ENCODE measurements around the gene TWF2. TPM values are rescaled to one million over a fixed set of nuclear protein-coding genes. Genes with fewer than 3 reads are reported as not detected.
A peak's percentile ranks its signal among the peaks of the same experiment; 100 is the strongest.

The TWF2 gene
- total RNA-seq, 1 experiment from 2014 or later, result 44.8 TPM

DNA sequence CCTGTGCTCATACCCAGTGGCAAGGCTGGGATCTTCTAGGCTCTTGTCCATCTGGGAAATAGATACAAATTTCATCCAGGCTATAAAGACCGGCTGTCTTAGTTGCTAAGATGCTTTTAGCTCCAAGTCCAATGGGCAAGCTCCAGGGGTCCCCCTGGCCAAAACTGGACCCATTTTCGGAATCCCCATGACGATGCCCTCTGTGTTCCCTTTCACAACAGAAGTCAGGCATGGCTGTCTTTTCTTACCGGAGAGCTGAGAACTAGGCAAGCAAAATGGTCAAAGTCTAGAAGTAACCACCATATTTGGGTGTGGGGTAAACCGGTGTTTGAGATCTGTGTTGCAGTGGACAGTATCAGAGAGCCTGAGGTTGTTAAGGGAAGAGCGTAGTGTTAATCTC lies 49.7 kb upstream of the TWF2 start:
- H3K4me2 ChIP-seq (ENCODE audit: insufficient read depth, insufficient read length, low read length), result peak overlapping the region; percentile 96
- no peak overlapping the region for H4K5ac ChIP-seq (ENCODE audit: insufficient read length, low read depth, low read length)
- no peak overlapping the region for H2AK5ac ChIP-seq (ENCODE audit: insufficient read length, low read length)
- H2BK20ac ChIP-seq (ENCODE audit: low read depth, low read length, poor library complexity, severe bottlenecking), result no peak overlapping the region
- no peak overlapping the region for H3K23ac ChIP-seq (ENCODE audit: insufficient read length, low read depth, low read length)
- no peak overlapping the region for H3K4ac ChIP-seq (ENCODE audit: low read depth, low read length)
- Mint-ChIP-seq H3K27me3 (ENCODE audit: low read depth) (no peaks in the 10 kb centered on the region), H3K36me3 (ENCODE audit: insufficient read depth in 1 of 3, low read depth in 3 of 3) (no peaks in the 10 kb centered on the region; a peak in 3 of 7 replicates), H3K4me1 (peaks cover 8 to 10% of the 10 kb centered on the region in 2 experiments), H3K27ac (no peak overlapping the region), H3K4me3 (peak overlapping the region; percentile 96 to 98), H3K9me3 (no peaks in the 10 kb centered on the region)
- H3K23me2 ChIP-seq (ENCODE audit: insufficient read length, low read depth, low read length, poor library complexity, severe bottlenecking), result peaks cover 3% of the 10 kb centered on the region
- H3K4me1 ChIP-seq (ENCODE audit: insufficient read depth, low read length), result no peaks in the 10 kb centered on the region
- H3K27ac ChIP-seq (ENCODE audit: insufficient read length, low read depth, low read length), result no peak overlapping the region
- no peak overlapping the region for H3K9ac ChIP-seq (ENCODE audit: extremely low read depth, insufficient read length, low read length)
- no peak overlapping the region for H2BK5ac ChIP-seq (ENCODE audit: insufficient read length, low read length)
- H3K79me1 ChIP-seq (ENCODE audit: insufficient read depth, low read depth, low read length, poor library complexity, severe bottlenecking), result no peaks in the 10 kb centered on the region
- H3K18ac ChIP-seq (ENCODE audit: insufficient read length, low read depth, low read length), result no peak overlapping the region
- H2AFZ ChIP-seq (ENCODE audit: low read length), result no peak overlapping the region
- no peak for DNase-seq
- no CpG with 5 or more reads among the region's 6 CpGs for WGBS (ENCODE audit: extremely low coverage, insufficient read length, low lambda C conversion rate)
- H4K8ac ChIP-seq (replicated peaks; ENCODE audit: insufficient read length, low read depth, low read length), result no peak overlapping the region
- H3K79me2 ChIP-seq (ENCODE audit: insufficient read depth, low read length), result no peaks in the 10 kb centered on the region
- no peak overlapping the region for H2BK12ac ChIP-seq (ENCODE audit: insufficient read length, low read depth, low read length)
- H3K56ac ChIP-seq (ENCODE audit: insufficient read length, low read depth, low read length), result no peak overlapping the region
- H3K14ac ChIP-seq (ENCODE audit: insufficient read depth, low read length), result no peak overlapping the region
- no peaks in the 10 kb centered on the region for H3K27me3 ChIP-seq (ENCODE audit: insufficient read depth, low read length)
- H4K20me1 ChIP-seq (ENCODE audit: control insufficient read depth, insufficient read depth, insufficient read length), result no peaks in the 10 kb centered on the region
- no peak overlapping the region for H3T11ph ChIP-seq (ENCODE audit: low read length)
- H3K9me3 ChIP-seq (ENCODE audit: control insufficient read depth, low read depth, low read length), result no peaks in the 10 kb centered on the region
- TF ChIP-seq, protein P1, sequence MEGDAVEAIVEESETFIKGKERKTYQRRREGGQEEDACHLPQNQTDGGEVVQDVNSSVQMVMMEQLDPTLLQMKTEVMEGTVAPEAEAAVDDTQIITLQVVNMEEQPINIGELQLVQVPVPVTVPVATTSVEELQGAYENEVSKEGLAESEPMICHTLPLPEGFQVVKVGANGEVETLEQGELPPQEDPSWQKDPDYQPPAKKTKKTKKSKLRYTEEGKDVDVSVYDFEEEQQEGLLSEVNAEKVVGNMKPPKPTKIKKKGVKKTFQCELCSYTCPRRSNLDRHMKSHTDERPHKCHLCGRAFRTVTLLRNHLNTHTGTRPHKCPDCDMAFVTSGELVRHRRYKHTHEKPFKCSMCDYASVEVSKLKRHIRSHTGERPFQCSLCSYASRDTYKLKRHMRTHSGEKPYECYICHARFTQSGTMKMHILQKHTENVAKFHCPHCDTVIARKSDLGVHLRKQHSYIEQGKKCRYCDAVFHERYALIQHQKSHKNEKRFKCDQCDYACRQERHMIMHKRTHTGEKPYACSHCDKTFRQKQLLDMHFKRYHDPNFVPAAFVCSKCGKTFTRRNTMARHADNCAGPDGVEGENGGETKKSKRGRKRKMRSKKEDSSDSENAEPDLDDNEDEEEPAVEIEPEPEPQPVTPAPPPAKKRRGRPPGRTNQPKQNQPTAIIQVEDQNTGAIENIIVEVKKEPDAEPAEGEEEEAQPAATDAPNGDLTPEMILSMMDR (conservative IDR thresholded peaks at IDR 0.05), result no peak
- no peak overlapping the region for H2BK120ac ChIP-seq (ENCODE audit: low read depth, low read length, poor library complexity, severe bottlenecking)
- H2BK15ac ChIP-seq (ENCODE audit: low read depth, low read length), result no peak overlapping the region
- H4K91ac ChIP-seq (ENCODE audit: insufficient read length, low read depth, low read length), result no peak overlapping the region
